Stimulated activated naive CD8-positive, alpha-beta T cell treated with anti-CD3 and anti-CD28 coated beads, Interleukin-15, Interleukin-2, amounts not matched to agents 100 U/mL and 50 U/mL, for 24 hours (primary cell): ENCODE data around the gene KRTAP10-7.
"Not testable (repeated sequence)": the region's sequence is repeated elsewhere in the genome, so short reads cannot be mapped to it uniquely, and the experiment has no call there.

Experiments
- ATAC-seq: fragments of 150-1000 bp; cut with Tn5 transposase; one replicate; pipeline ENCODE4 v1.10.0; 2021
- DNase-seq: peaks from one replicate; pipeline ENCODE4 v3.0.0; 2021

Gene KRTAP10-7

DNA sequence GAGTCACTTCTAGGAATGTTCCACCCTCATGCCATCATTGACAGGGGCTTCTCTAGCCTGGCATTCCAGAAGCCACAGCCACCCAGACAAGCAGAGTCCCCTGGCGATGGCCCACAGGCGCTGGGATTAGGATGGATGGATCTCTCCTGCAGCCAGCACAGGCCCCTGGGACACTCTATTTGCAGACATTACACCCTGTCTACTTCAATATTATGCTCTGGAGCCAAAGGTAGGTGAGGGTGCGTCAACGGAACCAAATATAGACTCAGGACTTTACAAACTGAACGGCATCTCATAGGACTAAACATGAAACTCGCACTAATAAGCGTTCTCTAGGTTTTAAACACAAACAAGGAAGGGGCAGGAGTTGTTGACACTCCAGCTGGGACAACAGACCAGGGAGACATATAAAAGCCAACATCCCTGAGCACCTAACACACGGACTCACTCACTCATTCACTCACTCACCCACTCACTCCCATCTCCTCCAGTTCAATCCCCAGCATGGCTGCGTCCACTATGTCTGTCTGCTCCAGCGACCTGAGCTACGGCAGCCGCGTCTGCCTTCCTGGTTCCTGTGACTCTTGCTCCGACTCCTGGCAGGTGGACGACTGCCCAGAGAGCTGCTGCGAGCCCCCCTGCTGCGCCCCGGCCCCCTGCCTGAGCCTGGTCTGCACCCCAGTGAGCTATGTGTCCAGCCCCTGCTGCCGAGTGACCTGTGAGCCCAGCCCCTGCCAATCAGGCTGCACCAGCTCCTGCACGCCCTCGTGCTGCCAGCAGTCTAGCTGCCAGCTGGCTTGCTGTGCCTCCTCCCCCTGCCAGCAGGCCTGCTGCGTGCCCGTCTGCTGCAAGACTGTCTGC, at the start of gene KRTAP10-7:
KRTAP10-7 (plus strand) TSS at position 480 of the 861 bp plus-strand sequence; CDS start at position 505, 25 bp downstream.
- not testable (repeated sequence) for ATAC-seq, DNase-seq

DNA sequence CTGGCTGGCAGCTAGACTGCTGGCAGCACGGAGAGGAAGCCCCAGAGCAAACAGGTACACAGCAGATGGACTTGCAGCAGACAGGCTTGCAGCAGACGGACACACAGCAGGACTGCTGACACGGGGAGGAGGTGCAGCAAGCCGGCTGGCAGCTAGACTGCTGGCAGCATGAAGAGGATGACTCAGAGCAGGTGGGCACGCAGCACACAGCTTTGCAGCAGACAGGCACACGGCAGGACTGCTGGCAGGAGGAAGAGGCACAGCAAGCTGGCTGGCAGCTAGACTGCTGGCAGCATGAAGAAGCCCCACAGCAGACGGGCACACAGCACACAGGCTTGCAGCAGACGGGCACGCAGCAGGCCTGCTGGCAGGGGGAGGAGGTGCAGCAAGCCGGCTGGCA, 49.6 kb upstream of the KRTAP10-7 start:
- ATAC-seq (no peak), DNase-seq (no peak)

DNA sequence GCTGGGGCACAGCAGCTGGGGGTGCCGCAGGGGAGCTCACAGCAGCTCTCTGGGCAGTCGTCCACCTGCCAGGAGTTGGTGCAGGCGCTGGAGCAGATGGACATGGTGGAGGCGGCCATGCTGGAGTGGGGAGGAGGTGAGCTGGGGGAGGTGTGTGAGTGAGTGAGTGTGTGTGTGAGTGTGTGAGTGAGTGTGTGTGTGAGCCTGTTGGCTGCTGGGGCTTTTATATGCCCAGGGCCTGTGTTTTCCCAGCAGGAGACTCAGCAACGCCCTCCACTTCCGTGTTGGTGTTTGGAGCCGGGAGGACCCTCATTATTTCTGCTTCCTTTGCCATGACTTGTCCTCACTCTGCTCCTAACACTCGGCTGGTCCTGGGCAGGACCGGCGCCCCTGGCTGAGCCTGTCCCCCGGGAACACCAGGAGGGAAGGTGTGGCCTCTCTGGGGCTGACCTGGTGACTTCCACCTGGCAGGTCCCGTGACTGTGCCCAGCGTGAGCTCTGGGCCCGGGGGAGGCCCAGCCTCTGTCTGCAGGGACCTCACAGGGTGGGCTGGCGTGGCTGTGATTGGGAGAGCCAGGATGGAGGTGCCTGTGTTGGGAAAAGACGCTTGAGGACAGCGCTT, 48.9 kb upstream of the KRTAP10-7 start, which contains the start of gene KRTAP10-2:
KRTAP10-2 (minus strand) TSS at position 166 of the 622 bp plus-strand sequence; CDS start at position 119, 47 bp downstream.
- DNase-seq = no peak
- ATAC-seq = no peak

- ATAC-seq = no peak
- DNase-seq = no peak
Observed at GRCh38 chr21:44552136-44552535, 48.3 kb upstream of the KRTAP10-7 start.

DNA sequence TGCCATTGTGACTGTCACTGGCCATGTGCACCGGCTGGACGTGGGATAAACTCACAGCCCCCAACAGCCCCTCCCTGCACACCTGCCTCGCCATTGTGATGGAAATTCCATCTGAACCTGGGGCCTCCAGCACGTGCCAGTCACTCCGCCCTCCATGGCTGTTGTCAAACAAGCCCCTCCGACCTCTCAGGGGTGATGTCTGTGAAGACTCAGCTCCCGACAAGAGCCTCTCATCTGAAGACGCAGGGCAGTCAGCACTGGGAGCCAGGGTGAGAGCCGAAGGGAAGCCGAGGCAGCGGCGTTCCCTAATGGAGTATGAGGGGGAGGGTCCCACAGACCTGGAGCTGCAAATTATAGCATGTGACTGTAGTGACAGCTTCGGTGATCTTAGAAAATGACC, 47.7 kb upstream of the KRTAP10-7 start:
- ATAC-seq (no peak), DNase-seq (no peak)

- no peak for ATAC-seq
- DNase-seq = no peak
Observed at GRCh38 chr21:44555200-44555875, 45.1 kb upstream of the KRTAP10-7 start.

- ATAC-seq = no peak
- no peak for DNase-seq
Observed at GRCh38 chr21:44556879-44557278, 43.5 kb upstream of the KRTAP10-7 start.

GRCh38 chr21:44557491-44558328, 42.7 kb upstream of the KRTAP10-7 start:
- no peak for ATAC-seq

GRCh38 chr21:44558329-44558675, 42.1 kb upstream of the KRTAP10-7 start:
- not testable (repeated sequence) for DNase-seq, ATAC-seq

More at GRCh38 chr21:44557491-44558328, 42.7 kb upstream of the KRTAP10-7 start:
- DNase-seq = no peak

GRCh38 chr21:44558695-44559094, 41.7 kb upstream of the KRTAP10-7 start, which contains the start of gene KRTAP10-3:
Gene KRTAP10-3, minus strand, starts transcription at chr21:44558795. Its CDS starts 80 bp downstream, at chr21:44558715.
- ATAC-seq (no peak), DNase-seq (no peak)

DNA sequence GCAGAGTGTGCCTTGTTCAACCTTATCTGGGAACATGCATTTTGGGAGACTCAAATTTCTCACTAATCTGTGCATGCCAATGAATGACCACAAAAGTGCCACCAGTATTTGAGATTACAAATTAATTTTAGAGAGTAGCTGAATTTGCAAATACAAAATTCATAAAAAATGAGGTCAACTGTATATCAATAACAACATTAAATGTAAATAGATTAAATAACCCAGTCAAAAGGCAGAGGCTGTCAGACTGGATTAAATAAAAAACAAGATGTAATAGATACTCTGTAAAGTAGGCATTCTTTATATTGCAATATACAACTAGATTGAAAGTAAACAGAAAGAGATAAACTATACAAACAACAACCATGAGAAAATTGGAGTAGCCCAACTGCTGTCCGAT, 36.3 kb upstream of the KRTAP10-7 start:
- ATAC-seq (no peak), DNase-seq (no peak)

- ATAC-seq (no peak), DNase-seq (no peak)
Observed at GRCh38 chr21:44564886-44565598, 35.4 kb upstream of the KRTAP10-7 start.

DNA sequence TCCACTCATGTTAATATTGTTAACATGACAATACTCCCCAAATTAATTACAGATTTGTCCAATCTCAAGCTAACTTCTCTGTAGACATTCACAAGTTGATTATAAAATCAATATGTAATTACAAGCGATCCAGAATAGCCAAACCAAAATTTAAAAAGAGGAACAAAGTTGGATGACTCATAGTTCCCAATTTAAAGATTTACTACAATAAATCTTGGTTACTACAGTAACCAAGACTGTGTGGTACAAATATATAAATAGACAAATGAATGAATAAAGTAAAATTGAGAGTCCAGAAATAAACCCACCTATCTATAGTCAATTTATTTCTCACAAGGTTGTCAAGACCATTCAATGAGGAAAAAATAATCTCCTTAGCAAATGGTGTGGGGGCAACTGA, 34.0 kb upstream of the KRTAP10-7 start:
- DNase-seq (no peak), ATAC-seq (no peak)

DNA sequence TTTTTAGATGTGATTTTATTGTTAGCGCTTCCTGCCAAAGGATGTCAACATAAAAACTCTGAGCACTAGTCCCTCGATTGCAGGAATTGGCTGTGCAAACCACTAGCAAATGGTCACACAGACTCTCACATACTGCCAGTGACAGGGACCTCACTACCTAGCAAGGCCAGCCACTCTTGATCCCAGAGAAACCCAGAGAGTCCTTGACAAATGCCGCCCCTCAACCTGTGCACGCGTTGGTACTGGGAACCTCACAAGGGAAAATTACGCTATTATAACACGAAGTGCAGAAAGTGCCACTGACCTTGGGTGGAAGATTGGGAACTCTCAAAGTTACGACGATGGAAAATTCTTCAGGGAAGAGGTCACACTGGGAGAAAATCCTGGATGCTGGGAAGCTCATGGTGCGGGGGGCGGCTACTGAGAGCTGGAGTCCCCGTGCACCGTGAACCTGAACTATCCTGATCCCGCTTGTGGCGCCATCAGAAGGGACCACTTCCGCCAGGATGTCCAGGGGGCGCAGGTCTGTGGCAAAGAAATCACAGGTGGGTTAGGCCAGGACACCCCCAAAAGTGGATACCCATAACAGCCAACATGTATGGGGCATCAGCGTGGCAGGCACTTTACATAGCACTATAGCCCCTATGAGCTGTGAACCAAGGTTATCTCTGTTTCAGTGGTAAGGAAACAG, 32.8 kb upstream of the KRTAP10-7 start:
- DNase-seq (no peak), ATAC-seq (no peak)

GRCh38 chr21:44568261-44568660, 32.1 kb upstream of the KRTAP10-7 start:
- DNase-seq (no peak), ATAC-seq (no peak)

- ATAC-seq (peak; percentile 28), DNase-seq (no peak)
Observed at GRCh38 chr21:44568667-44569556, 31.5 kb upstream of the KRTAP10-7 start.

DNA sequence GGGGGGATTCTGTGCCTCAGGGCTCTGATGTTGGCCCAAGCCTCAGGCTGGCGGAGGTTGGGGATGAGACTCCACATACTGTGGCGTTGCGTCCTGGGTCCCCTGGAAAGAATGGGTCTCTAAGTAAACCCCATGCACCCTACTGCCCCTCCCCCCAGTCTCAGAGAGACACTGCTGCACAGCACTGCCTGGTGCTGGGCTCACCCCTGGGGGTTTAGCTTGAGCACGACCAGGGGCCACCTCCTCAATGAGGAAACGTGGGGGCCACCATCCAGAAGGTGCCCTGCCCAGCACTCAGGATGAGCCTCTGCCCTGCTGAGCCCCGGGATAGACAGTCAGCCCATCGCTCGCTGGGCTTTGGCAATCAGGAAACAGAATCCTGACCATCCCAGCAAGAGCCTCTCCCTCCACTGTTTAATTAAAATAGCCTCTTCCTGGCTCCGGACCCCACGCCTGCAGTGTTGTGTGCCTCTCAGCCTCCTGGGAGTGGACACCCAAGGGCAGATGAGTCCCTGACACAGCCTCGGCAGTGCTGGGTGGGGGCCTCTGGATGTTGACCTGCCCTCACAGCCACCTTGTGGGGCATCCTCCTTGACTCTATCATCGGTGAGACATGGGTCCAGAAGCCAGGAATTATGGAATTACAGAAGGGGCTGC, 30.4 kb upstream of the KRTAP10-7 start:
- ATAC-seq (no peak), DNase-seq (no peak)

- no peak for ATAC-seq
- no peak for DNase-seq
Observed at GRCh38 chr21:44571296-44571695, 29.1 kb upstream of the KRTAP10-7 start.
